Activated CD8-positive, alpha-beta memory T cell treated with anti-CD3 and anti-CD28 coated beads, Interleukin-2, amount 50 U/mL, for 4 hours (primary cell): ENCODE measurements around the gene SLCO2A1.
A peak's percentile ranks its signal among the peaks of the same experiment; 100 is the strongest.
"Not testable (repeated sequence)": the region's sequence is repeated elsewhere in the genome, so short reads cannot be mapped to it uniquely, and the experiment has no call there.

Source experiments
- DNase-seq: peaks from one replicate; pipeline ENCODE4 v3.0.0-alpha.2; 2020

Gene SLCO2A1

GRCh38 chr3:134029734-134030378, at the start of gene SLCO2A1:
Gene SLCO2A1 (minus strand): TSS chr3:134029925. CDS start chr3:134029802, 123 bp downstream.
- DNase-seq: peak; percentile 23

- no peak for DNase-seq
Observed at GRCh38 chr3:134079111-134079547, 49.4 kb upstream of the SLCO2A1 start.

GRCh38 chr3:134078169-134078831, 48.6 kb upstream of the SLCO2A1 start:
- no peak for DNase-seq

- no peak for DNase-seq
Observed at GRCh38 chr3:134077649-134078161, 48.0 kb upstream of the SLCO2A1 start.

- no peak for DNase-seq
Observed at GRCh38 chr3:134076851-134077250, 47.1 kb upstream of the SLCO2A1 start.

- no peak for DNase-seq
Observed at GRCh38 chr3:134075846-134076245, 46.1 kb upstream of the SLCO2A1 start.

GRCh38 chr3:134075568-134075825, 45.8 kb upstream of the SLCO2A1 start:
- no peak for DNase-seq

GRCh38 chr3:134074790-134075567, 45.3 kb upstream of the SLCO2A1 start:
- DNase-seq: no peak

- no peak for DNase-seq
Observed at GRCh38 chr3:134074001-134074789, 44.5 kb upstream of the SLCO2A1 start.

GRCh38 chr3:134073583-134073945, 43.8 kb upstream of the SLCO2A1 start:
- DNase-seq: no peak

GRCh38 chr3:134072881-134073582, 43.3 kb upstream of the SLCO2A1 start:
- DNase-seq: no peak

GRCh38 chr3:134070281-134070680, 40.6 kb upstream of the SLCO2A1 start:
- DNase-seq: not testable (repeated sequence)

GRCh38 chr3:134068429-134068828, 38.7 kb upstream of the SLCO2A1 start:
- DNase-seq: no peak

GRCh38 chr3:134067531-134068161, 37.9 kb upstream of the SLCO2A1 start:
- DNase-seq: no peak

- DNase-seq: no peak
Observed at GRCh38 chr3:134066651-134067530, 37.2 kb upstream of the SLCO2A1 start.

- DNase-seq: no peak
Observed at GRCh38 chr3:134066158-134066541, 36.4 kb upstream of the SLCO2A1 start.

GRCh38 chr3:134065252-134066157, 35.8 kb upstream of the SLCO2A1 start:
- no peak for DNase-seq

GRCh38 chr3:134064081-134064480, 34.4 kb upstream of the SLCO2A1 start:
- DNase-seq: no peak

GRCh38 chr3:134061401-134061800, 31.7 kb upstream of the SLCO2A1 start:
- no peak for DNase-seq
